ENCODE measurements around the gene UNC13A.

- TF ChIP-seq CTCF (conservative IDR thresholded peaks at IDR 0.05; ENCODE audit: low read length), result peak; percentile 58
- TF ChIP-seq EZH2phosphoT487 (IDR thresholded peaks at IDR 0.05; ENCODE audit: borderline replicate concordance), result no peak
These were observed 37.4 kb upstream of the UNC13A start for GRCh38 chr19:17725422-17726078.
